Astrocyte of the spinal cord (primary cell): ENCODE data around the gene OPN3.

Experiments
- DNase-seq: peaks from one replicate; pipeline ENCODE4 v3.0.0; 2011; ENCODE audit warnings: low read depth, low spot score
- H3K4me3 ChIP-seq: 2 replicates; pipeline ENCODE4 v1.5.1; 2011; ENCODE audit warnings: low read depth, mild to moderate bottlenecking, low read length, moderate library complexity
- CTCF ChIP-seq: IDR thresholded peaks from 2 replicates; pipeline ENCODE4 v1.5.1; 2012; ENCODE audit warnings: low read depth, mild to moderate bottlenecking, low read length, inconsistent platforms
- in situ Hi-C: cut with HindIII; loops from 2 replicates; pipeline ENCODE4 v1.10.0; 2017; ENCODE audit warnings: low sequenced_read_pairs

Gene OPN3

GRCh38 chr1:241593186-241593585 lies 47.0 kb downstream of the OPN3 start:
- no peak for TF ChIP-seq CTCF
- in situ Hi-C loops: no loop called here
- DNase-seq: no peak
- no peak overlapping the region for H3K4me3 ChIP-seq

- in situ Hi-C loops: no loop called here
- no peak for TF ChIP-seq CTCF
- DNase-seq: peak; percentile 61
- no peak overlapping the region for H3K4me3 ChIP-seq
These were observed 47.8 kb downstream of the OPN3 start for GRCh38 chr1:241592273-241592958.

- in situ Hi-C loops: no loop called here
- no peak for TF ChIP-seq CTCF
- H3K4me3 ChIP-seq: no peak overlapping the region
These were observed 48.4 kb downstream of the OPN3 start for GRCh38 chr1:241591736-241592135.

GRCh38 chr1:241591317-241591716 lies 48.9 kb downstream of the OPN3 start:
- in situ Hi-C loops: no loop called here
- peak; percentile 24 for DNase-seq
- TF ChIP-seq CTCF: no peak
- no peak overlapping the region for H3K4me3 ChIP-seq

More at GRCh38 chr1:241591736-241592135, 48.4 kb downstream of the OPN3 start:
- DNase-seq: no peak

GRCh38 chr1:241590719-241591118 lies 49.5 kb downstream of the OPN3 start:
- DNase-seq: no peak
- in situ Hi-C loops: no loop called here
- no peak for TF ChIP-seq CTCF
- H3K4me3 ChIP-seq: no peak overlapping the region

- TF ChIP-seq CTCF: no peak
- in situ Hi-C loops: no loop called here
- DNase-seq: no peak
- H3K4me3 ChIP-seq: no peak overlapping the region
These were observed 50.6 kb downstream of the OPN3 start for GRCh38 chr1:241589521-241589920.
